HepG2 (cell line): Measurements from ENCODE around the gene SERPINB1. TPM values are rescaled to one million over a fixed set of nuclear protein-coding genes. Genes with fewer than 3 reads are reported as not detected.

ENCODE experiments used
- FOXC1 ChIP-seq: sonication (generic); formaldehyde crosslinking; IDR thresholded peaks from 2 replicates; pipeline ENCODE4 v1.8.0; 2022; ENCODE audit warnings: mild to moderate bottlenecking, missing genetic modification reagents, borderline replicate concordance
- GABPB1 ChIP-seq: IDR thresholded peaks from 2 replicates; pipeline ENCODE4 v1.6.1; 2016; ENCODE audit warnings: mild to moderate bottlenecking, missing genetic modification reagents, moderate library complexity, missing compliant biosample characterization
- HNRNPLL ChIP-seq: fragments of 200-400 bp; formaldehyde crosslinking; IDR thresholded peaks from 2 replicates; pipeline ENCODE4 v1.6.1; 2017; ENCODE audit warnings: mild to moderate bottlenecking, low read depth, low read length; ENCODE audit not compliant: poor library complexity, severe bottlenecking
- KDM3A ChIP-seq: IDR thresholded peaks from 2 replicates; pipeline ENCODE4 v1.6.1; 2018; ENCODE audit warnings: low read depth, missing compliant biosample characterization
- PAF1 ChIP-seq: IDR thresholded peaks from 2 replicates; pipeline ENCODE4 v1.6.1; 2016; ENCODE audit warnings: missing genetic modification reagents, missing compliant biosample characterization
- PLRG1 ChIP-seq: fragments of 450-650 bp; conservative IDR thresholded peaks from 2 replicates; pipeline ENCODE4 v1.6.1; 2016
- POLR2G ChIP-seq: fragments of 200-400 bp; formaldehyde crosslinking; IDR thresholded peaks from 2 replicates; pipeline ENCODE4 v1.6.1; 2018; ENCODE audit warnings: mild to moderate bottlenecking, low read depth, low read length, moderate library complexity
- PTBP1 ChIP-seq: fragments of 200-400 bp; formaldehyde crosslinking; IDR thresholded peaks from 2 replicates; pipeline ENCODE4 v1.6.1; 2018; ENCODE audit warnings: low read length, low read depth; ENCODE audit not compliant: poor library complexity, severe bottlenecking
- SIX1 ChIP-seq: sonication (generic); formaldehyde crosslinking; IDR thresholded peaks from 2 replicates; pipeline ENCODE4 v1.4.0; 2020; ENCODE audit warnings: missing genetic modification reagents, borderline replicate concordance
- SOX6 ChIP-seq, 2 experiments: fragments of 450-650 bp in 1 of 2; sonication (generic) in 1 of 2; formaldehyde crosslinking in 1 of 2; IDR thresholded peaks; 2 replicates each; pipeline versions ENCODE4 v1.4.0 to v1.6.1; 2017 to 2020; ENCODE audit warnings: antibody characterized with exemption in 1 of 2, mild to moderate bottlenecking in 1 of 2, missing genetic modification reagents in 1 of 2
- TOPORS ChIP-seq: sonication (generic); formaldehyde crosslinking; IDR thresholded peaks from 2 replicates; pipeline ENCODE4 v1.8.0; 2023; ENCODE audit warnings: mild to moderate bottlenecking, missing genetic modification reagents
- ZBTB34 ChIP-seq: sonication (generic); formaldehyde crosslinking; IDR thresholded peaks from 2 replicates; pipeline ENCODE4 v1.8.0; 2022; ENCODE audit warnings: mild to moderate bottlenecking, missing genetic modification reagents
- ZBTB49 ChIP-seq: sonication (generic); formaldehyde crosslinking; IDR thresholded peaks from 2 replicates; pipeline ENCODE4 v1.4.0; 2020; ENCODE audit warnings: missing genetic modification reagents, borderline replicate concordance
- ZFP37 ChIP-seq: sonication (generic); formaldehyde crosslinking; IDR thresholded peaks from 2 replicates; pipeline ENCODE4 v1.4.0; 2020; ENCODE audit warnings: missing genetic modification reagents, borderline replicate concordance
- ZNF333 ChIP-seq: sonication (generic); formaldehyde crosslinking; IDR thresholded peaks from 2 replicates; pipeline ENCODE4 v1.4.0; 2020; ENCODE audit warnings: mild to moderate bottlenecking, missing genetic modification reagents, borderline replicate concordance
- polyA plus RNA-seq, 8 experiments: library from polyadenylated mRNA; depleted of rRNA in 3 of 8; stranded (reverse) in 7 of 8; unstranded in 1 of 8; fragments of >200 nt; fragmentation: Illumina TruSeq in 4 of 8; extraction: Trizol in 4 of 8; gene quantifications; 2 replicates each; pipeline versions ENCODE4 v1.2.1 to v1.2.3, GENCODE V29; 2011 to 2016; ENCODE audit warnings: low read depth in 4 of 8, missing spikeins in 1 of 8, mixed read lengths in 1 of 8; ENCODE audit not compliant: insufficient read depth in 1 of 8
- total RNA-seq, 5 experiments: library from RNA; depleted of rRNA; stranded (reverse); fragments of >200 nt; fragmentation: Illumina TruSeq; extraction: Trizol; gene quantifications; 2 replicates each; pipeline ENCODE4 v1.2.3, GENCODE V29; 2016; ENCODE audit warnings: low read depth in 1 of 5
- TF ChIP-seq, protein P1 (sequence below), 2 experiments: IDR thresholded peaks; 2 replicates each; pipeline ENCODE4 v1.6.1; 2011 to 2012; ENCODE audit warnings: low read length in 2 of 2, borderline replicate concordance in 1 of 2, low read depth in 1 of 2, mild to moderate bottlenecking in 1 of 2, moderate library complexity in 1 of 2
- TF ChIP-seq, protein P2 (sequence below): sonication (generic); formaldehyde crosslinking; IDR thresholded peaks from 2 replicates; pipeline ENCODE4 v1.9.0; 2021; ENCODE audit warnings: missing genetic modification reagents, mild to moderate bottlenecking, borderline replicate concordance

Gene SERPINB1
- total and polyA plus RNA-seq, 2 of the 13 experiments (the other 11 are each of a cell fraction or from before 2014, with no cell fraction given), result 41.4 to 60.5 TPM

DNA sequence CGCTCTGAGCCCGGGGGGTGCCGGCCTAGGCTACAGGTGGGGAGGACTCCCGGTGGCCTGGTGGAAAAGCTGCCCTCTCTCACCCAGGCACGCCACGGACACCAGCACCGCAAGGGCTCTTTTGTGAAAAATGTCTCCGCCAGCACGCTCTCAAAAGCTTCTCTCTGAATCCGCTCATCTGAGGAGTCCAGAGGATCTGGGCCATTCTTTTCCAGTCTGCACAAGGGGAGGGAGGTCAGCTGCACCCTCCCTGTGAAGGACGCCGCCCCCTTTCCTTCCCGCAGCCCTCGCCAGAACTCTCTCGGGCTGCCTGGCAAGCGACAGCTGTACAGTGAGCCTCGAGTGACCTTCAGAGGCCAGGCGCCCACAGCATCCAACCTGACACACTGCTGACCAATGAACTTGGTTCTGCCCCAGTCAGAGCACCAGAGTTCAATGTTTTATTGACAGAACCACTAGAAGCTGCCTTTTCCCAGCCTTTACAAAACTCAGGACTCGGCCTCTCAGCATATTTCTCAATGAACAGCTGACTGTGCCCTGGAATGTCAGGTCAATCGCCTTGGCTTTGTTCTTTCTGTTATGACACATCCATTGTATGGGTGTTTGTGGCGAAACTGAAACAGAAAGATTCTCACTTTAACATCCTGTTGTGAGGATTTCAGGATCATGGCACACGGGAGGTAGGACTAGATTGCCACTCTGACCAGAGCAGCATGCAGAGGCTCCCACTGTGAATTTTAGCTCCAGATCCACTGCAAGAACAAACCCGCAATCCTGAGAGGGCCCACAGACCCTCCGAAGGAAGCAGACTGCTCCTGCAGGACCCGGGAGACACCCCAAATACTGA is 34.8 kb upstream of the SERPINB1 start (continued):
- TF ChIP-seq ZBTB49 (CRISPR knock-in tag) (no peak), PLRG1 (no peak), SIX1 (CRISPR knock-in tag) (peak; percentile 84; the same call in 1 of the 2 replicates), GABPB1 (CRISPR knock-in tag) (peak; percentile 64), POLR2G (peak; percentile 75), HNRNPLL (peak; percentile 4), TOPORS (CRISPR knock-in tag) (peak; percentile 31; the same call in 1 of the 2 replicates), PTBP1 (no peak), FOXC1 (CRISPR knock-in tag) (peak; percentile 91), ZNF333 (CRISPR knock-in tag) (no peak), KDM3A (peak; percentile 99; the same call in 1 of the 2 replicates), ZFP37 (CRISPR knock-in tag) (peak; percentile 91; the same call in 1 of the 2 replicates), SOX6 (IDR thresholded peaks at IDR 0.05) (peak; percentile 99), SOX6 (CRISPR knock-in tag; IDR thresholded peaks at IDR 0.05) (peak; percentile 100), ZBTB34 (peak; percentile 97), PAF1 (CRISPR knock-in tag) (no peak)
- TF ChIP-seq, protein P1, sequence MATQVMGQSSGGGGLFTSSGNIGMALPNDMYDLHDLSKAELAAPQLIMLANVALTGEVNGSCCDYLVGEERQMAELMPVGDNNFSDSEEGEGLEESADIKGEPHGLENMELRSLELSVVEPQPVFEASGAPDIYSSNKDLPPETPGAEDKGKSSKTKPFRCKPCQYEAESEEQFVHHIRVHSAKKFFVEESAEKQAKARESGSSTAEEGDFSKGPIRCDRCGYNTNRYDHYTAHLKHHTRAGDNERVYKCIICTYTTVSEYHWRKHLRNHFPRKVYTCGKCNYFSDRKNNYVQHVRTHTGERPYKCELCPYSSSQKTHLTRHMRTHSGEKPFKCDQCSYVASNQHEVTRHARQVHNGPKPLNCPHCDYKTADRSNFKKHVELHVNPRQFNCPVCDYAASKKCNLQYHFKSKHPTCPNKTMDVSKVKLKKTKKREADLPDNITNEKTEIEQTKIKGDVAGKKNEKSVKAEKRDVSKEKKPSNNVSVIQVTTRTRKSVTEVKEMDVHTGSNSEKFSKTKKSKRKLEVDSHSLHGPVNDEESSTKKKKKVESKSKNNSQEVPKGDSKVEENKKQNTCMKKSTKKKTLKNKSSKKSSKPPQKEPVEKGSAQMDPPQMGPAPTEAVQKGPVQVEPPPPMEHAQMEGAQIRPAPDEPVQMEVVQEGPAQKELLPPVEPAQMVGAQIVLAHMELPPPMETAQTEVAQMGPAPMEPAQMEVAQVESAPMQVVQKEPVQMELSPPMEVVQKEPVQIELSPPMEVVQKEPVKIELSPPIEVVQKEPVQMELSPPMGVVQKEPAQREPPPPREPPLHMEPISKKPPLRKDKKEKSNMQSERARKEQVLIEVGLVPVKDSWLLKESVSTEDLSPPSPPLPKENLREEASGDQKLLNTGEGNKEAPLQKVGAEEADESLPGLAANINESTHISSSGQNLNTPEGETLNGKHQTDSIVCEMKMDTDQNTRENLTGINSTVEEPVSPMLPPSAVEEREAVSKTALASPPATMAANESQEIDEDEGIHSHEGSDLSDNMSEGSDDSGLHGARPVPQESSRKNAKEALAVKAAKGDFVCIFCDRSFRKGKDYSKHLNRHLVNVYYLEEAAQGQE (IDR thresholded peaks at IDR 0.05; ENCODE audit: borderline replicate concordance in 1 of 2, low read depth in 1 of 2, low read length in 2 of 2), result peak in 1 of 2 experiments; percentile 79; a peak in 2 of 4 replicates
- TF ChIP-seq, protein P2, sequence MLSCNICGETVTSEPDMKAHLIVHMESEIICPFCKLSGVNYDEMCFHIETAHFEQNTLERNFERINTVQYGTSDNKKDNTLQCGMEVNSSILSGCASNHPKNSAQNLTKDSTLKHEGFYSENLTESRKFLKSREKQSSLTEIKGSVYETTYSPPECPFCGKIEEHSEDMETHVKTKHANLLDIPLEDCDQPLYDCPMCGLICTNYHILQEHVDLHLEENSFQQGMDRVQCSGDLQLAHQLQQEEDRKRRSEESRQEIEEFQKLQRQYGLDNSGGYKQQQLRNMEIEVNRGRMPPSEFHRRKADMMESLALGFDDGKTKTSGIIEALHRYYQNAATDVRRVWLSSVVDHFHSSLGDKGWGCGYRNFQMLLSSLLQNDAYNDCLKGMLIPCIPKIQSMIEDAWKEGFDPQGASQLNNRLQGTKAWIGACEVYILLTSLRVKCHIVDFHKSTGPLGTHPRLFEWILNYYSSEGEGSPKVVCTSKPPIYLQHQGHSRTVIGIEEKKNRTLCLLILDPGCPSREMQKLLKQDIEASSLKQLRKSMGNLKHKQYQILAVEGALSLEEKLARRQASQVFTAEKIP (CRISPR knock-in tag), result no peak
